GM18867 (cell line): ENCODE data around the gene CGB7.
"Not testable (repeated sequence)": the region's sequence is repeated elsewhere in the genome, so short reads cannot be mapped to it uniquely, and the experiment has no call there.

ENCODE experiments used
- ATAC-seq: cut with Tn5 transposase; IDR thresholded peaks from one replicate; pipeline ENCODE4 v1.9.1; 2021; ENCODE audit warnings: mild to moderate bottlenecking, moderate library complexity; ENCODE audit not compliant: unreplicated experiment

CGB7 gene

DNA sequence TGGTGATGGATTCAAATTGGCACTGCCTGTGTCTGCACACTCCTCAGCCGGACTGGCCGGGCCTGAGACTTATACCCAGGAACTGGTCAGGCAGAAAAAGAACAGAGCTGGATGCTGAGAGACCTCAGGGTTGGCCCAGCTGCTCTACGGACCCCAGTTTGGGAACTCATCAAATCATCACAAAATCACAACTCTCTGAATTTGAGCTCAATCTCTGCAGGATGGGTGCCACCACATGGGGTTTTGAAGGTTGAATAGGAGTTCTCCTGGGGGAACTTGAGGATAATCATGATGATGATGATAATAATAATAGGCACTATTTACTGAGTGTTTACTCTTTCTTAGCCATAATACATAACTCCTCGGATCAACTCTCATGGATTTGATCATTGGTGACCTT lies 14.9 kb downstream of the CGB7 start:
- ATAC-seq = not testable (repeated sequence)

GRCh38 chr19:49042177-49042576 lies 15.4 kb downstream of the CGB7 start:
- ATAC-seq = no peak

GRCh38 chr19:49039736-49040135 lies 17.8 kb downstream of the CGB7 start:
- ATAC-seq = not testable (repeated sequence)

- not testable (repeated sequence) for ATAC-seq
These were observed 18.8 kb downstream of the CGB7 start for GRCh38 chr19:49038557-49039276.

DNA sequence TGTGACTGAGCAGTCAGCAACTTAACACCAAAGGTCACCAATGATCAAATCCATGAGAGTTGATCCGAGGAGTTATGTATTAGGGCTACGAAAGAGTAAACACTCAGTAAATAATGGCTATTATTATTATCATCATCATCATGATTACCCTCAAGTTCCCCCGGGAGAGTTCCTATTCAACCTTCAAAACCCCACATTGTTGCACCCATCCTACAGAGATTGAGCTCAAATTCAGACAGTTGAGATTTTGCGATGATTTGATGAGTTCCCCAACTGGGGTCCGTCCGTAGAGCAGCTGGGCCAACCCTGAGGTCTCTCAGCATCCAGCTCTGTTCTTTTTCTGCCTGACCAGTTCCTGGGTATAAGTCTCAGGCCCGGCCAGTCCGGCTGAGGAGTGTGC lies 19.4 kb downstream of the CGB7 start:
- ATAC-seq = not testable (repeated sequence)

GRCh38 chr19:49036815-49037214 lies 20.7 kb downstream of the CGB7 start, which contains the start of gene CGB1:
TSS of gene CGB1 (minus strand) at chr19:49036895. CDS start at chr19:49036711, 184 bp downstream.
- ATAC-seq = not testable (repeated sequence)

DNA sequence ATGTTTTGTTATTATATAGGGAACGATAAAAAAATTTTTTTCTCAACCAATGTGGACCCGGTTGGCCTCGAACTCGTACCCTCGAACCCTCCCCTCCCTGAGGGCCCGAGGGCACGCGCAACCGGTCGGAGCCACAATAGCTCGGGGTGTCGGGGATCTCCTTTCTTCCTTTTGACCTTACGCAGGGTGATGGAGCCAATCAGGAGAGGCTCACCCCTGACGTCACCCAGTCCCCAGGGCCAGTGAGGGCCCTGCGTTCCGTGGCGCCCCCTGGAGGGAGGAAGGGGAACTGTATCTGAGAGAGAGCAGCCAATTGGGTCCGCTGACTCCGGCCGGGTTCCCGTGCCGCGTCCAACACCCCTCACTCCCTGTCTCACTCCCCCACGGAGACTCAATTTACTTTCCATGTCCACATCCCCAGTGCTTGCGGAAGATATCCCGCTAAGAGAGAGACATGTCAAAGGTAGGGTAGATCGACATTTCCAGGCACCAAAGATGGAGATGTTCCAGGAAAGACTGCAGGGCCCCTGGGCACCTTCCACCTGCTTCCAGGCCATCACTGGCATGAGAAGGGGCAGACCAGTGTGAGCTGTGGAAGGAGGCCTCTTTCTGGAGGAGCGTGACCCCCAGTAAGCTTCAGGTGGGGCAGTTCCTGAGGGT lies 25.8 kb downstream of the CGB7 start, which contains the start of gene CGB2:
Gene CGB2 (plus strand): TSS at position 249 of the 660 bp plus-strand sequence. CDS start 206 bp downstream, at position 455.
- ATAC-seq = not testable (repeated sequence)

DNA sequence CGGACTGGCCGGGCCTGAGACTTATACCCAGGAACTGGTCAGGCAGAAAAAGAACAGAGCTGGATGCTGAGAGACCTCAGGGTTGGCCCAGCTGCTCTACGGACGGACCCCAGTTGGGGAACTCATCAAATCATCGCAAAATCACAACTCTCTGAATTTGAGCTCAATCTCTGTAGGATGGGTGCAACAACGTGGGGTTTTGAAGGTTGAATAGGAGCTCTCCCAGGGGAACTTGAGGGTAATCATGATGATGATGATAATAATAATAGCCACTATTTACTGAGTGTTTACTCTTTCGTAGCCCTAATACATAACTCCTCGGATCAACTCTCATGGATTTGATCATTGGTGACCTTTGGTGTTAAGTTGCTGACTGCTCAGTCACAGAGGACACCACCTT lies 27.2 kb downstream of the CGB7 start:
- not testable (repeated sequence) for ATAC-seq

GRCh38 chr19:49029749-49030148 lies 27.8 kb downstream of the CGB7 start:
- ATAC-seq = not testable (repeated sequence)

GRCh38 chr19:49028686-49029085 lies 28.9 kb downstream of the CGB7 start:
- ATAC-seq = not testable (repeated sequence)

GRCh38 chr19:49025599-49025998 lies 31.9 kb downstream of the CGB7 start:
- not testable (repeated sequence) for ATAC-seq

- not testable (repeated sequence) for ATAC-seq
These were observed 32.5 kb downstream of the CGB7 start for GRCh38 chr19:49025088-49025487.

- not testable (repeated sequence) for ATAC-seq
These were observed 33.3 kb downstream of the CGB7 start, which contains the start of gene CGB3 for GRCh38 chr19:49024233-49024632. TSS of gene CGB3 (minus strand) at chr19:49024333. CDS start at chr19:49023971, 362 bp downstream.

GRCh38 chr19:49022116-49022515 lies 35.4 kb downstream of the CGB7 start:
- no peak for ATAC-seq

DNA sequence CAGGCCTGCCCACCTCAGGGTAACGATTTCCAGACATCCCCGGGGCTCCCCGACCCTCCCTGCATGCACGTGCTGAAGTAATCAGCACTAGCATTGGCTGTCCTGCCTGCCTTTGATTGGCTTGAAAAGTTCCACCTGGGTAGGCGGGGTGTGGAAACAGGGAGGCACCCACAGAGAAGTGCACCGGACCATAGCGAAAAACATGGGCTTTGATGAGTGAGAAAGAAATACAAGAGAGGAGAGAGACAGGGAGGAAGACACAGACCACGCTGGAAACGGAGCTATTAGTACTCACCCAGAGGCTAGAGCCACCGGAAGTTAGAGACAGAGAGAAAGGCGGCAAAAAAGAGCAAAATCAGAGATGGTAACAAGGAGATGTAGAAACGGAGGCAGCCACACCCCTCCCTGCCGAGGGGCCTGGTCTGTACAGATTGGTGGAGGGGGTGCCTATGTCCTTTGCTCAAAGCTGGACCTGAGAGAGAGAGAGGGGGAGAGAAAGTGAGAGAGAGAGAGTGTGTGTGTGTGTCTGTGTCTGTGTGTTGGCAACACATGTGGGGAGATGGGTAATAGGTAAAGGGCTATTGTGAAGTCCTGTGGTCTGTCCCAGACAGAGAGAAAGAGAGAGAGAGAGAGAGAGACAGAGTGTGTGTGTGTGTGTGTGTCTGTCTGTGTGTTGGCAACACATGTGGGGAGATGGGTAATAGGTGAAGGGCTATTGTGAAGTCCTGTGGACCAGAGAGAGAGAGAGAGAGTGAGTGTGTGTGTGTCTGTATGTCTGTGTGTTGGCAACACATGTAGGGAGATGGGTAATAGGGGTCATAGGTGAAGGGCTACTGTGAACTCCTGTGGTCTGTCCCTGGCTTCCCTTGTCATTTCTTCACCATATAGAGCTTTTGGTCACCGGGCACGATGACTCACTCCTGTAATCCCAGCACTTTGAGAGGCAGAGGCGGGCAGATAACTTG lies 36.3 kb downstream of the CGB7 start:
- ATAC-seq = no peak

DNA sequence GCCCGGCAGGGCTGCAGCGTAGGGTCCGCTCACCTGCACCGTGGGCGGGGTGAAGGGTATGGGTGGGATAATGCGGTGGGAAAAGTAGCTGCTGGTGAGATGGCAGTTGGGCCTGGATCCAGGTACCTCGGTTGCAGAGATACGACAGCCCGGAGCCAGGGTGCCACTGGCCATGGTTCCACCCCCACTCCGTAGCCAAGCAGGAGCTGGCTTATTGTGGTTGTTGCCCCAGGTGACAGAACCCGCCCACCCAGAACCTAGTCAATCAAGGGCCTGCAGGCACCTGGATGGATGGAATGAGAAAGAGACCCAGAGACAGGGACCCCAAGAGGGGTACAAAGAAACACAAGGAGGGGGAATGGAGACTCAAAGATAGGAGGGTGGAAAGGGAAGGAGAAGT lies 37.2 kb downstream of the CGB7 start:
- ATAC-seq = no peak

GRCh38 chr19:49019242-49019932 lies 38.2 kb downstream of the CGB7 start:
- ATAC-seq = no peak

DNA sequence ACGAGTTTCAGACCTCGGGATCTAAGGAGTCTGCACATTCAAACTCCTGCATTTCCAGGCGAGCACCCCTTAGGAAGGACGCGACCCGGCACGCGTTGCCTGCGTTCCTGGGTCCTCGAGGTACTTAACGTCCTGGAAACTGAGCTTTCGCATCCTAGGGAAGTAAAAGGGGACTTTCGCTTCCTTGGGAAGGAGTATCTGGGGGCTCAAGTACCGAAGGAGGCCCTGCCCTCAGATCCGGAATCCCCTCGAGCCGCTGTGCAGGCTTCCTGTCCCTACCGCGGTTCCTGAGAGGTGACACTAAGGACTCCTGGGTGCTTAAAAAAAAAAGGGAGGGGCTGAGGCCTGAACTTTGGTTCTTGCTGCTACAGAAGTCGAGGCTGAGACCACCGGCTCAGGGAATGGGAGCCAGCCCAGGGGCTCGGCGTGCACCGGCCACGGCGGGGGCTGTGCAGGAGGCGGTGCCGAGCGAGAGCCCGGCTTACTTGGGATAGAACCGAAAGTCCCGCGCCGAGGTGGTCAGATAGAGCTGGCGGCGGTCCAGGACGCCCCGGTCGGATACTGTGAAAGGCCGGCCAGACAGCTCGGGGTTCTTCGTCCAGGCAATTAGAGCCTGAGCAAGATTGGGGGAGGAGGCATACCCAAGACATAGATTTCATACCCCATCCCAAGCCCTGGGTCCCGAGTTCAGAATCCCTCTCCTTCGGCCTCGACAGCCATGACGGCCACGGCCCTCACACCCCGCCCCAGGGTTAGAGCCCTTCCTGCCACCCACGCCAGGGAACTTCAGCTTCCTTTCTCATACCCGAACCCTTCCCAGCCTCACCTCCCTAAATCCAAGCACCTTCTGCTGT lies 38.9 kb downstream of the CGB7 start:
- ATAC-seq = not testable (repeated sequence)

- no peak for ATAC-seq
These were observed 39.7 kb downstream of the CGB7 start for GRCh38 chr19:49017666-49018351.
